LNCaP clone FGC (cell line): ENCODE measurements around the gene TMEM164.

ENCODE experiments used
- DNase-seq: peaks from one replicate; pipeline ENCODE4 v3.0.0-alpha.2; 2011; ENCODE audit warnings: low read depth
- H3K4me3 ChIP-seq: 2 replicates; pipeline ENCODE4 v1.5.1; 2011; ENCODE audit warnings: mild to moderate bottlenecking, low read depth, low read length, control low read depth
- CTCF ChIP-seq: IDR thresholded peaks from 2 replicates; pipeline ENCODE4 v1.5.1; 2012; ENCODE audit warnings: mild to moderate bottlenecking; ENCODE audit not compliant: control insufficient read depth, insufficient read depth; ENCODE audit errors: extremely low read depth

TMEM164 gene

GRCh38 chrX:110041980-110042379, 39.1 kb downstream of the TMEM164 start:
- no peak for TF ChIP-seq CTCF
- no peak for DNase-seq
- H3K4me3 ChIP-seq = no peak overlapping the region

GRCh38 chrX:110042496-110042895, 39.6 kb downstream of the TMEM164 start:
- H3K4me3 ChIP-seq = no peak overlapping the region
- no peak for TF ChIP-seq CTCF
- no peak for DNase-seq

GRCh38 chrX:110043506-110043905, 40.6 kb downstream of the TMEM164 start:
- no peak overlapping the region for H3K4me3 ChIP-seq
- DNase-seq = no peak
- no peak for TF ChIP-seq CTCF

- H3K4me3 ChIP-seq = no peak overlapping the region
- TF ChIP-seq CTCF = no peak
- DNase-seq = no peak
Measured at GRCh38 chrX:110044346-110045249, 41.7 kb downstream of the TMEM164 start.

- DNase-seq = no peak
- TF ChIP-seq CTCF = no peak
- H3K4me3 ChIP-seq = no peak overlapping the region
Measured at GRCh38 chrX:110045421-110045820, 42.5 kb downstream of the TMEM164 start.

- H3K4me3 ChIP-seq = no peak overlapping the region
- no peak for DNase-seq
- TF ChIP-seq CTCF = peak; percentile 21; the same call in 1 of the 2 replicates
Measured at GRCh38 chrX:110046001-110046400, 43.1 kb downstream of the TMEM164 start.

- no peak overlapping the region for H3K4me3 ChIP-seq
- no peak for DNase-seq
- no peak for TF ChIP-seq CTCF
Measured at GRCh38 chrX:110046971-110047370, 44.1 kb downstream of the TMEM164 start.
